ENCODE data around the gene PM20D2.

DNA sequence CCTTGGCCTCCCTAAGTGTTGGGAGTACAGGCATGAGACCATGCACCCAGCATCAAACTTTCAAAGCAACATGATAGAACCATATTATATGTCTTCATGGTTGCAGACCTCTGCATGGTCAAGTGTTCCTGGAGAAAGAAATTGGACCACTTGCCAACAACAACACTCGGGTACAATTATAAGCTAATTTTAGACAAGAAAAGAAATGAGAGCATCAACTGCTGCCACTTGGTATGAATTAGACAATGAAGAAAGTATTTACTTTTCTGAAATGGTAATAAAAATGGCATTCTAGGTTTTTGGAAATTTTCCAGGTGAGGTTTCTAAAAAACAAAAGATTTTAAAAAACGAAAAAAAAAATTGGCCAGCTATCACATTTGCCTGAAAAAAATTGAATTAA lies 7.7 kb upstream of the PM20D2 start:
- TF ChIP-seq, protein P1, sequence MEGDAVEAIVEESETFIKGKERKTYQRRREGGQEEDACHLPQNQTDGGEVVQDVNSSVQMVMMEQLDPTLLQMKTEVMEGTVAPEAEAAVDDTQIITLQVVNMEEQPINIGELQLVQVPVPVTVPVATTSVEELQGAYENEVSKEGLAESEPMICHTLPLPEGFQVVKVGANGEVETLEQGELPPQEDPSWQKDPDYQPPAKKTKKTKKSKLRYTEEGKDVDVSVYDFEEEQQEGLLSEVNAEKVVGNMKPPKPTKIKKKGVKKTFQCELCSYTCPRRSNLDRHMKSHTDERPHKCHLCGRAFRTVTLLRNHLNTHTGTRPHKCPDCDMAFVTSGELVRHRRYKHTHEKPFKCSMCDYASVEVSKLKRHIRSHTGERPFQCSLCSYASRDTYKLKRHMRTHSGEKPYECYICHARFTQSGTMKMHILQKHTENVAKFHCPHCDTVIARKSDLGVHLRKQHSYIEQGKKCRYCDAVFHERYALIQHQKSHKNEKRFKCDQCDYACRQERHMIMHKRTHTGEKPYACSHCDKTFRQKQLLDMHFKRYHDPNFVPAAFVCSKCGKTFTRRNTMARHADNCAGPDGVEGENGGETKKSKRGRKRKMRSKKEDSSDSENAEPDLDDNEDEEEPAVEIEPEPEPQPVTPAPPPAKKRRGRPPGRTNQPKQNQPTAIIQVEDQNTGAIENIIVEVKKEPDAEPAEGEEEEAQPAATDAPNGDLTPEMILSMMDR (IDR thresholded peaks at IDR 0.05) = no peak
- TF ChIP-seq EP300 (IDR thresholded peaks at IDR 0.05) (no peak), POLR2A (IDR thresholded peaks at IDR 0.05) (no peak)
